ENCODE results near the gene CNR2.
"Not testable (repeated sequence)": the region's sequence is repeated elsewhere in the genome, so short reads cannot be mapped to it uniquely, and the experiment has no call there.

The CNR2 gene

GRCh38 chr1:23826590-23826989, 86.6 kb downstream of the CNR2 start:
- peaks cover 16% of the 10 kb centered on the region for H3K4me1 ChIP-seq (ENCODE audit: control insufficient read depth, insufficient read depth, low read length)
- H3K4me3 ChIP-seq (ENCODE audit: low read length); DNase-seq (ENCODE audit: low read depth); H3K9ac ChIP-seq (ENCODE audit: low read length); H3K36me3 ChIP-seq (ENCODE audit: control insufficient read depth, insufficient read depth, low read length, severe bottlenecking); H3K27me3 ChIP-seq (replicated peaks; ENCODE audit: control insufficient read depth, insufficient read depth, low read length); H3K9me3 ChIP-seq (ENCODE audit: control insufficient read depth, low read length): not testable (repeated sequence)

- no peaks in the 10 kb centered on the region for H3K27me3 ChIP-seq (replicated peaks; ENCODE audit: control insufficient read depth, insufficient read depth, low read length)
- H3K36me3 ChIP-seq (ENCODE audit: control insufficient read depth, insufficient read depth, low read length, severe bottlenecking): no peaks in the 10 kb centered on the region
- H3K4me1 ChIP-seq (ENCODE audit: control insufficient read depth, insufficient read depth, low read length): peaks cover 16% of the 10 kb centered on the region
- peak overlapping the region; percentile 99 for H3K4me3 ChIP-seq (ENCODE audit: low read length)
- H3K9me3 ChIP-seq (ENCODE audit: control insufficient read depth, low read length): no peaks in the 10 kb centered on the region
- H3K9ac ChIP-seq (ENCODE audit: low read length): peak overlapping the region; percentile 100
- no peak for DNase-seq (ENCODE audit: low read depth)
These were observed 87.2 kb downstream of the CNR2 start for GRCh38 chr1:23825762-23826522.

- DNase-seq (ENCODE audit: low read depth): peak; percentile 97
- H3K4me3 ChIP-seq (ENCODE audit: low read length): peak within 1 kb of the TSS; percentile 99
These were observed 87.9 kb downstream of the CNR2 start, which contains the start of gene HMGCL for GRCh38 chr1:23825076-23825761. TSS of gene HMGCL (minus strand) at chr1:23825429. CDS start at chr1:23825415, 14 bp downstream.

GRCh38 chr1:23824711-23825075, 88.5 kb downstream of the CNR2 start:
- no peaks in the 10 kb centered on the region for H3K9me3 ChIP-seq (ENCODE audit: control insufficient read depth, low read length)
- peaks cover 16% of the 10 kb centered on the region for H3K4me1 ChIP-seq (ENCODE audit: control insufficient read depth, insufficient read depth, low read length)
- peak overlapping the region; percentile 99 for H3K4me3 ChIP-seq (ENCODE audit: low read length)
- H3K36me3 ChIP-seq (ENCODE audit: control insufficient read depth, insufficient read depth, low read length, severe bottlenecking): peaks cover 2% of the 10 kb centered on the region
- H3K9ac ChIP-seq (ENCODE audit: low read length): peak overlapping the region; percentile 100
- no peak for DNase-seq (ENCODE audit: low read depth)
- H3K27me3 ChIP-seq (replicated peaks; ENCODE audit: control insufficient read depth, insufficient read depth, low read length): no peaks in the 10 kb centered on the region

More at GRCh38 chr1:23825076-23825761, 87.9 kb downstream of the CNR2 start, which contains the start of gene HMGCL:
- H3K9ac ChIP-seq (ENCODE audit: low read length): peak within 1 kb of the TSS; percentile 100
- no peaks in the 10 kb centered on the region for H3K9me3 ChIP-seq (ENCODE audit: control insufficient read depth, low read length)
- peaks cover 16% of the 10 kb centered on the region for H3K4me1 ChIP-seq (ENCODE audit: control insufficient read depth, insufficient read depth, low read length)
- no peaks in the 10 kb centered on the region for H3K27me3 ChIP-seq (replicated peaks; ENCODE audit: control insufficient read depth, insufficient read depth, low read length)
- H3K36me3 ChIP-seq (ENCODE audit: control insufficient read depth, insufficient read depth, low read length, severe bottlenecking): no peaks in the 10 kb centered on the region

- Histone ChIP-seq H3K4me1 (ENCODE audit: control insufficient read depth, insufficient read depth, low read length) (peaks cover 16% of the 10 kb centered on the region), H3K9me3 (ENCODE audit: control insufficient read depth, low read length) (no peaks in the 10 kb centered on the region), H3K4me3 (ENCODE audit: low read length) (peak overlapping the region; percentile 99), H3K27me3 (replicated peaks; ENCODE audit: control insufficient read depth, insufficient read depth, low read length) (no peaks in the 10 kb centered on the region), H3K36me3 (ENCODE audit: control insufficient read depth, insufficient read depth, low read length, severe bottlenecking) (peaks cover 8% of the 10 kb centered on the region), H3K9ac (ENCODE audit: low read length) (no peak overlapping the region)
- no peak for DNase-seq (ENCODE audit: low read depth)
These were observed 89.4 kb downstream of the CNR2 start for GRCh38 chr1:23823767-23824166.
